Suprapubic skin (tissue), 4 donors: Measurements from ENCODE around the gene SVIL.

Source experiments
- EP300 ChIP-seq: sonication (generic); formaldehyde crosslinking; IDR thresholded peaks from one replicate; pipeline ENCODE4 v1.6.1; 2017; ENCODE audit warnings: antibody characterized with exemption
- POLR2A ChIP-seq, 2 donors: fragments of 450-650 bp; IDR thresholded peaks; one replicate each; pipeline ENCODE4 v1.6.1; 2017; ENCODE audit warnings: antibody characterized with exemption in 2 of 2, mild to moderate bottlenecking in 2 of 2, moderate library complexity in 2 of 2
- POLR2AphosphoS5 ChIP-seq, 3 donors: sonication (generic); formaldehyde crosslinking; IDR thresholded peaks; one replicate each; pipeline ENCODE4 v1.6.1; 2017; ENCODE audit warnings: antibody characterized with exemption in 3 of 3
- TF ChIP-seq, protein P1 (sequence below), 2 donors: fragments of 200-600 bp in 1 of 2; fragments of 450-650 bp in 1 of 2; sonication (generic) in 1 of 2; IDR thresholded peaks; one replicate each; pipeline ENCODE4 v1.5.1; 2016 to 2019; ENCODE audit warnings: antibody characterized with exemption in 2 of 2, mild to moderate bottlenecking in 1 of 2, moderate library complexity in 1 of 2

DNA sequence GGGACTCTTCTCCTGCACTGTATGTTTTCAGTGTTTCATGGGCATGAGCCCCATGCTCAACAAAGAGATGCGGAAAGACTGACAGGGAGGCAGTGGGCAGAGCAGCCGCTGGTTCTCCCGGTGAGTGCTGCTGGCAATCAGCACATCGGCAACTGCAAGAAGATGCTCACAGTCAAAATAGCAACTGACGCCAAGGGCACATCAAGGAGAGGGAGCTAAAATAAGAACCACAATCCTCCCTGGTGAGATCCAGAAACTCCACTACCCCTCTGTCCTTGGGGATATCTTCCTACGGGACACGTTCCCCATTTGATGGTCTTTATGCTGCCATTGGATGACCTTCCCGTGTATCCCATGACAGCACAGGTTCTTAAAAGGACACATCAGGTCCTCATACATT lies 28.9 kb upstream of the SVIL start:
- TF ChIP-seq, protein P1, sequence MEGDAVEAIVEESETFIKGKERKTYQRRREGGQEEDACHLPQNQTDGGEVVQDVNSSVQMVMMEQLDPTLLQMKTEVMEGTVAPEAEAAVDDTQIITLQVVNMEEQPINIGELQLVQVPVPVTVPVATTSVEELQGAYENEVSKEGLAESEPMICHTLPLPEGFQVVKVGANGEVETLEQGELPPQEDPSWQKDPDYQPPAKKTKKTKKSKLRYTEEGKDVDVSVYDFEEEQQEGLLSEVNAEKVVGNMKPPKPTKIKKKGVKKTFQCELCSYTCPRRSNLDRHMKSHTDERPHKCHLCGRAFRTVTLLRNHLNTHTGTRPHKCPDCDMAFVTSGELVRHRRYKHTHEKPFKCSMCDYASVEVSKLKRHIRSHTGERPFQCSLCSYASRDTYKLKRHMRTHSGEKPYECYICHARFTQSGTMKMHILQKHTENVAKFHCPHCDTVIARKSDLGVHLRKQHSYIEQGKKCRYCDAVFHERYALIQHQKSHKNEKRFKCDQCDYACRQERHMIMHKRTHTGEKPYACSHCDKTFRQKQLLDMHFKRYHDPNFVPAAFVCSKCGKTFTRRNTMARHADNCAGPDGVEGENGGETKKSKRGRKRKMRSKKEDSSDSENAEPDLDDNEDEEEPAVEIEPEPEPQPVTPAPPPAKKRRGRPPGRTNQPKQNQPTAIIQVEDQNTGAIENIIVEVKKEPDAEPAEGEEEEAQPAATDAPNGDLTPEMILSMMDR (IDR thresholded peaks at IDR 0.05): no peak
- TF ChIP-seq POLR2A (IDR thresholded peaks at IDR 0.05) (no peak), POLR2AphosphoS5 (IDR thresholded peaks at IDR 0.05) (no peak), EP300 (no peak)
